OCI-LY1 (cell line): ENCODE data around the gene RPL13.

ENCODE experiments used
- H2AFZ ChIP-seq: fragments of 200-600 bp; sonication (generic), shearing (Covaris generic); 2 replicates; pipeline ENCODE4 v1.6.0; 2014; ENCODE audit warnings: antibody characterized with exemption, mild to moderate bottlenecking, low read length
- H3F3A ChIP-seq: fragments of 200-600 bp; sonication (generic), shearing (Covaris generic); 2 replicates; pipeline ENCODE4 v1.6.0; 2014; ENCODE audit warnings: mild to moderate bottlenecking, antibody characterized with exemption, low read length, moderate library complexity; ENCODE audit not compliant: insufficient read depth
- H3K27ac ChIP-seq: fragments of 200-600 bp; sonication (generic); 2 replicates; pipeline ENCODE4 v1.5.1; 2014; ENCODE audit warnings: low read length, mixed run types, mild to moderate bottlenecking, low read depth; ENCODE audit not compliant: poor library complexity, severe bottlenecking
- H3K27me3 ChIP-seq: fragments of 200-600 bp; sonication (generic); 2 replicates; pipeline ENCODE4 v1.6.0; 2014; ENCODE audit warnings: antibody characterized with exemption, mild to moderate bottlenecking, low read length, moderate library complexity; ENCODE audit not compliant: insufficient read depth
- H3K36me3 ChIP-seq: fragments of 200-600 bp; sonication (generic); 2 replicates; pipeline ENCODE4 v1.6.1; 2014; ENCODE audit warnings: mild to moderate bottlenecking, antibody characterized with exemption, low read length, moderate library complexity, mixed read lengths; ENCODE audit not compliant: insufficient read depth
- H3K4me1 ChIP-seq: fragments of 200-600 bp; sonication (generic); 2 replicates; pipeline ENCODE4 v1.5.1; 2014; ENCODE audit warnings: mild to moderate bottlenecking, low read length, moderate library complexity; ENCODE audit not compliant: insufficient read depth, severe bottlenecking
- H3K4me2 ChIP-seq: fragments of 200-600 bp; sonication (generic), shearing (Covaris generic); 2 replicates; pipeline ENCODE4 v1.6.1; 2014; ENCODE audit warnings: low read length
- H3K4me3 ChIP-seq: fragments of 200-600 bp; sonication (generic); 2 replicates; pipeline ENCODE4 v1.5.1; 2014; ENCODE audit warnings: low read length, low read depth, mild to moderate bottlenecking, mixed read lengths; ENCODE audit not compliant: poor library complexity, severe bottlenecking
- H3K79me2 ChIP-seq: fragments of 200-600 bp; shearing (Covaris generic); 2 replicates; pipeline ENCODE4 v1.6.1; 2016; ENCODE audit warnings: mixed run types, low read length, mixed read lengths; ENCODE audit not compliant: insufficient read depth
- H3K9ac ChIP-seq: fragments of 200-600 bp; sonication (generic), shearing (Covaris generic); 2 replicates; pipeline ENCODE4 v1.6.1; 2014; ENCODE audit warnings: mild to moderate bottlenecking, low read length, mixed read lengths
- H3K9me2 ChIP-seq: fragments of 200-600 bp; sonication (generic), shearing (Covaris generic); 2 replicates; pipeline ENCODE4 v1.6.1; 2014; ENCODE audit warnings: low read depth, mild to moderate bottlenecking, low read length, mixed read lengths
- H3K9me3 ChIP-seq: fragments of 200-600 bp; shearing (Covaris generic); 2 replicates; pipeline ENCODE4 v1.6.1; 2014; ENCODE audit warnings: low read length, mixed read lengths
- H4K20me1 ChIP-seq: fragments of 200-600 bp; sonication (generic), shearing (Covaris generic); 2 replicates; pipeline ENCODE4 v1.6.0; 2016; ENCODE audit warnings: mild to moderate bottlenecking, low read length; ENCODE audit not compliant: insufficient read depth
- CTCF ChIP-seq: fragments of 200-600 bp; sonication (generic), shearing (Covaris generic); IDR thresholded peaks from 2 replicates; pipeline ENCODE4 v1.5.1; 2017; ENCODE audit warnings: mild to moderate bottlenecking, antibody characterized with exemption, low read length, moderate library complexity, mixed read lengths
- EZH2 ChIP-seq: fragments of 200-600 bp; sonication (generic), shearing (Covaris generic); IDR thresholded peaks from 2 replicates; pipeline ENCODE4 v1.8.0; 2017; ENCODE audit warnings: borderline replicate concordance, mixed run types, mild to moderate bottlenecking, antibody characterized with exemption, low read length, moderate library complexity, mixed read lengths

The RPL13 gene

GRCh38 chr16:89600427-89600826 lies 39.9 kb downstream of the RPL13 start:
- no peak overlapping the region for H3K4me2 ChIP-seq
- H3K27ac ChIP-seq: no peak overlapping the region
- H2AFZ ChIP-seq: no peak overlapping the region

GRCh38 chr16:89600956-89601355 lies 40.5 kb downstream of the RPL13 start:
- Histone ChIP-seq H3K27ac (no peak overlapping the region), H2AFZ (no peak overlapping the region)

More at GRCh38 chr16:89600427-89600826, 39.9 kb downstream of the RPL13 start:
- Histone ChIP-seq H3K27me3 (no peaks in the 10 kb centered on the region; the same call in none of the 2 replicates), H3K9me2 (no peaks in the 10 kb centered on the region), H3K36me3 (no peaks in the 10 kb centered on the region), H3K9me3 (no peaks in the 10 kb centered on the region), H3K4me3 (no peak overlapping the region), H4K20me1 (no peaks in the 10 kb centered on the region), H3K9ac (no peak overlapping the region), H3K4me1 (no peaks in the 10 kb centered on the region), H3K79me2 (no peaks in the 10 kb centered on the region), H3F3A (no peaks in the 10 kb centered on the region)
- TF ChIP-seq CTCF (no peak), EZH2 (no peak)

GRCh38 chr16:89601906-89602272 lies 41.4 kb downstream of the RPL13 start:
- Histone ChIP-seq H3K4me2 (no peak overlapping the region), H3K9ac (no peak overlapping the region), H3K4me3 (no peak overlapping the region), H3K4me1 (no peaks in the 10 kb centered on the region), H3K79me2 (no peaks in the 10 kb centered on the region), H3K9me2 (no peaks in the 10 kb centered on the region), H2AFZ (no peak overlapping the region), H3K9me3 (no peaks in the 10 kb centered on the region), H4K20me1 (no peaks in the 10 kb centered on the region), H3K27ac (no peak overlapping the region), H3K36me3 (no peaks in the 10 kb centered on the region), H3K27me3 (no peaks in the 10 kb centered on the region; the same call in none of the 2 replicates), H3F3A (no peaks in the 10 kb centered on the region)
- TF ChIP-seq EZH2: no peak
- no peak for TF ChIP-seq CTCF

More at GRCh38 chr16:89600956-89601355, 40.5 kb downstream of the RPL13 start:
- Histone ChIP-seq H3K79me2 (no peaks in the 10 kb centered on the region), H3F3A (no peaks in the 10 kb centered on the region), H3K4me1 (no peaks in the 10 kb centered on the region), H3K4me3 (no peak overlapping the region), H3K4me2 (no peak overlapping the region), H3K9me3 (no peaks in the 10 kb centered on the region), H4K20me1 (no peaks in the 10 kb centered on the region), H3K36me3 (no peaks in the 10 kb centered on the region), H3K9me2 (no peaks in the 10 kb centered on the region), H3K27me3 (no peaks in the 10 kb centered on the region; the same call in none of the 2 replicates), H3K9ac (no peak overlapping the region)
- TF ChIP-seq CTCF (no peak), EZH2 (no peak)
